WTC11 (cell line): ENCODE measurements around the gene GAB2. TPM values are rescaled to one million over a fixed set of nuclear protein-coding genes. Genes with fewer than 3 reads are reported as not detected.

Experiments
- ATAC-seq: fragments of 200-7000 bp; cut with Tn5 transposase; 2 replicates; pipeline ENCODE4 v1.10.0; 2021; ENCODE audit warnings: mild to moderate bottlenecking, moderate library complexity
- CTCF ChIA-PET: fragments of 300-600 bp; sonication (Branson Sonifier 250); formaldehyde crosslinking; loops from one replicate; lab custom pipeline; 2021; ENCODE audit warnings: antibody characterized with exemption; lab: Charles Lee
- POLR2A ChIA-PET: fragments of 350-600 bp; sonication (Branson Sonifier 250); formaldehyde crosslinking; loops from one replicate; lab custom pipeline; 2021; ENCODE audit warnings: antibody characterized with exemption; lab: Charles Lee
- DNase-seq: peaks from one replicate; pipeline ENCODE4 v3.0.0; 2021; ENCODE audit warnings: low spot score
- H3K27ac Mint-ChIP-seq: 2 replicates; pipeline ENCODE4 v1.8.0; 2021; ENCODE audit warnings: mixed read lengths
- H3K27me3 Mint-ChIP-seq: 2 replicates; pipeline ENCODE4 v1.8.0; 2021; ENCODE audit warnings: low read depth, mild to moderate bottlenecking, moderate library complexity, mixed read lengths
- H3K36me3 Mint-ChIP-seq: 2 replicates; pipeline ENCODE4 v1.8.0; 2021; ENCODE audit warnings: mixed read lengths
- H3K4me1 Mint-ChIP-seq: 2 replicates; pipeline ENCODE4 v1.8.0; 2022; ENCODE audit warnings: mixed read lengths
- H3K4me3 Mint-ChIP-seq: 2 replicates; pipeline ENCODE4 v1.8.0; 2021; ENCODE audit warnings: mild to moderate bottlenecking, moderate library complexity, mixed read lengths
- H3K9me3 Mint-ChIP-seq: 2 replicates; pipeline ENCODE4 v1.8.0; 2021; ENCODE audit warnings: mixed read lengths
- AFF4 ChIP-seq: sonication (generic); formaldehyde crosslinking; IDR thresholded peaks from 2 replicates; pipeline ENCODE4 v1.8.1; 2023; ENCODE audit warnings: mild to moderate bottlenecking, missing genetic modification reagents, borderline replicate concordance
- ARID4B ChIP-seq: sonication (generic); formaldehyde crosslinking; IDR thresholded peaks from 2 replicates; pipeline ENCODE4 v1.8.0; 2023; ENCODE audit warnings: missing genetic modification reagents, mild to moderate bottlenecking, borderline replicate concordance
- CREM ChIP-seq: sonication (generic); formaldehyde crosslinking; IDR thresholded peaks from 2 replicates; pipeline ENCODE4 v1.8.1; 2022; ENCODE audit warnings: mild to moderate bottlenecking, missing genetic modification reagents, moderate library complexity
- IRF2 ChIP-seq: sonication (generic); formaldehyde crosslinking; IDR thresholded peaks from 2 replicates; pipeline ENCODE4 v1.8.0; 2022; ENCODE audit warnings: low read depth, missing genetic modification reagents, borderline replicate concordance
- MXD4 ChIP-seq: fragments of 250-450 bp; sonication (Bioruptor Pico); IDR thresholded peaks from 2 replicates; pipeline ENCODE4 v1.8.0; 2021; ENCODE audit warnings: mild to moderate bottlenecking, moderate library complexity, borderline replicate concordance
- NFATC4 ChIP-seq: fragments of 250-450 bp; sonication (Bioruptor Pico); IDR thresholded peaks from 2 replicates; pipeline ENCODE4 v1.9.0; 2021; ENCODE audit warnings: mild to moderate bottlenecking
- NR1H2 ChIP-seq: sonication (generic); formaldehyde crosslinking; IDR thresholded peaks from 2 replicates; pipeline ENCODE4 v1.9.0; 2021; ENCODE audit warnings: mild to moderate bottlenecking, moderate library complexity, missing genetic modification reagents
- PRRX2 ChIP-seq: fragments of 250-450 bp; sonication (Bioruptor Pico); IDR thresholded peaks from 2 replicates; pipeline ENCODE4 v1.8.0; 2021; ENCODE audit warnings: mild to moderate bottlenecking
- RELA ChIP-seq: sonication (generic); formaldehyde crosslinking; IDR thresholded peaks from 2 replicates; pipeline ENCODE4 v1.8.1; 2022; ENCODE audit warnings: missing genetic modification reagents, mild to moderate bottlenecking, borderline replicate concordance
- SMAD4 ChIP-seq: sonication (generic); formaldehyde crosslinking; IDR thresholded peaks from 2 replicates; pipeline ENCODE4 v1.8.0; 2022; ENCODE audit warnings: mild to moderate bottlenecking, missing genetic modification reagents
- TCF7 ChIP-seq: sonication (generic); formaldehyde crosslinking; IDR thresholded peaks from 2 replicates; pipeline ENCODE4 v1.8.0; 2022; ENCODE audit warnings: mild to moderate bottlenecking, low read depth, missing genetic modification reagents, moderate library complexity
- TEAD1 ChIP-seq: sonication (generic); formaldehyde crosslinking; IDR thresholded peaks from 2 replicates; pipeline ENCODE4 v1.8.0; 2022; ENCODE audit warnings: mild to moderate bottlenecking, missing genetic modification reagents
- ZNF416 ChIP-seq: fragments of 250-450 bp; sonication (Bioruptor Pico); IDR thresholded peaks from 2 replicates; pipeline ENCODE4 v1.9.0; 2021; ENCODE audit warnings: mild to moderate bottlenecking, inconsistent platforms
- total RNA-seq: library from RNA; stranded (reverse); gene quantifications from 3 replicates; pipeline ENCODE4 v1.2.3, GENCODE V29; 2021
- TF ChIP-seq, protein P1 (sequence below): fragments of 250-450 bp; sonication (Bioruptor Pico); IDR thresholded peaks from 2 replicates; pipeline ENCODE4 v1.9.0; 2021; ENCODE audit warnings: mild to moderate bottlenecking
- TF ChIP-seq, protein P2 (sequence below): sonication (generic); formaldehyde crosslinking; IDR thresholded peaks from 2 replicates; pipeline ENCODE4 v1.8.1; 2023; ENCODE audit warnings: mild to moderate bottlenecking, missing genetic modification reagents, moderate library complexity
- TF ChIP-seq, protein P3 (sequence below): sonication (generic); formaldehyde crosslinking; IDR thresholded peaks from 2 replicates; pipeline ENCODE4 v1.8.1; 2022; ENCODE audit warnings: missing genetic modification reagents, borderline replicate concordance
- TF ChIP-seq, protein P4 (sequence below): sonication (generic); formaldehyde crosslinking; IDR thresholded peaks from 2 replicates; pipeline ENCODE4 v1.8.0; 2022; ENCODE audit warnings: mild to moderate bottlenecking, missing genetic modification reagents

The GAB2 gene
- total RNA-seq, 1 experiment from 2014 or later, result 10.6 TPM

GRCh38 chr11:78251083-78251775 is 166.4 kb downstream of the GAB2 start:
- Mint-ChIP-seq H3K9me3 (peaks cover 1% of the 10 kb centered on the region; the same call in 1 of the 2 replicates), H3K27ac (no peak overlapping the region), H3K27me3 (no peaks in the 10 kb centered on the region), H3K4me3 (no peak overlapping the region), H3K36me3 (0 out of 2 replicates have a peak, but pooled peaks cover under 1% of the 10 kb centered on the region), H3K4me1 (no peaks in the 10 kb centered on the region)
- no peak for TF ChIP-seq SMAD4
- TF ChIP-seq, protein P1, sequence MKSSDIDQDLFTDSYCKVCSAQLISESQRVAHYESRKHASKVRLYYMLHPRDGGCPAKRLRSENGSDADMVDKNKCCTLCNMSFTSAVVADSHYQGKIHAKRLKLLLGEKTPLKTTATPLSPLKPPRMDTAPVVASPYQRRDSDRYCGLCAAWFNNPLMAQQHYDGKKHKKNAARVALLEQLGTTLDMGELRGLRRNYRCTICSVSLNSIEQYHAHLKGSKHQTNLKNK, result no peak
- TF ChIP-seq, protein P2, sequence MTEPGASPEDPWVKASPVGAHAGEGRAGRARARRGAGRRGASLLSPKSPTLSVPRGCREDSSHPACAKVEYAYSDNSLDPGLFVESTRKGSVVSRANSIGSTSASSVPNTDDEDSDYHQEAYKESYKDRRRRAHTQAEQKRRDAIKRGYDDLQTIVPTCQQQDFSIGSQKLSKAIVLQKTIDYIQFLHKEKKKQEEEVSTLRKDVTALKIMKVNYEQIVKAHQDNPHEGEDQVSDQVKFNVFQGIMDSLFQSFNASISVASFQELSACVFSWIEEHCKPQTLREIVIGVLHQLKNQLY (CRISPR knock-in tag), result no peak
- TF ChIP-seq ZNF416 (CRISPR knock-in tag), result no peak
- TF ChIP-seq CREM, result no peak
- TF ChIP-seq, protein P3, sequence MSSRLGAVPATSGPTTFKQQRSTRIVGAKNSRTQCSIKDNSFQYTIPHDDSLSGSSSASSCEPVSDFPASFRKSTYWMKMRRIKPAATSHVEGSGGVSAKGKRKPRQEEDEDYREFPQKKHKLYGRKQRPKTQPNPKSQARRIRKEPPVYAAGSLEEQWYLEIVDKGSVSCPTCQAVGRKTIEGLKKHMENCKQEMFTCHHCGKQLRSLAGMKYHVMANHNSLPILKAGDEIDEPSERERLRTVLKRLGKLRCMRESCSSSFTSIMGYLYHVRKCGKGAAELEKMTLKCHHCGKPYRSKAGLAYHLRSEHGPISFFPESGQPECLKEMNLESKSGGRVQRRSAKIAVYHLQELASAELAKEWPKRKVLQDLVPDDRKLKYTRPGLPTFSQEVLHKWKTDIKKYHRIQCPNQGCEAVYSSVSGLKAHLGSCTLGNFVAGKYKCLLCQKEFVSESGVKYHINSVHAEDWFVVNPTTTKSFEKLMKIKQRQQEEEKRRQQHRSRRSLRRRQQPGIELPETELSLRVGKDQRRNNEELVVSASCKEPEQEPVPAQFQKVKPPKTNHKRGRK (CRISPR knock-in tag), result no peak
- no peak for TF ChIP-seq NR1H2 (CRISPR knock-in tag)
- TF ChIP-seq TCF7, result no peak
- no peak for TF ChIP-seq AFF4 (CRISPR knock-in tag)
- TF ChIP-seq TEAD1 (CRISPR knock-in tag), result no peak
- no peak for TF ChIP-seq ARID4B (CRISPR knock-in tag)
- TF ChIP-seq PRRX2 (CRISPR knock-in tag), result no peak
- TF ChIP-seq, protein P4, sequence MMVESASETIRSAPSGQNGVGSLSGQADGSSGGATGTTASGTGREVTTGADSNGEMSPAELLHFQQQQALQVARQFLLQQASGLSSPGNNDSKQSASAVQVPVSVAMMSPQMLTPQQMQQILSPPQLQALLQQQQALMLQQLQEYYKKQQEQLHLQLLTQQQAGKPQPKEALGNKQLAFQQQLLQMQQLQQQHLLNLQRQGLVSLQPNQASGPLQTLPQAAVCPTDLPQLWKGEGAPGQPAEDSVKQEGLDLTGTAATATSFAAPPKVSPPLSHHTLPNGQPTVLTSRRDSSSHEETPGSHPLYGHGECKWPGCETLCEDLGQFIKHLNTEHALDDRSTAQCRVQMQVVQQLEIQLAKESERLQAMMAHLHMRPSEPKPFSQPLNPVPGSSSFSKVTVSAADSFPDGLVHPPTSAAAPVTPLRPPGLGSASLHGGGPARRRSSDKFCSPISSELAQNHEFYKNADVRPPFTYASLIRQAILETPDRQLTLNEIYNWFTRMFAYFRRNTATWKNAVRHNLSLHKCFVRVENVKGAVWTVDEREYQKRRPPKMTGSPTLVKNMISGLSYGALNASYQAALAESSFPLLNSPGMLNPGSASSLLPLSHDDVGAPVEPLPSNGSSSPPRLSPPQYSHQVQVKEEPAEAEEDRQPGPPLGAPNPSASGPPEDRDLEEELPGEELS, result no peak
- no peak for TF ChIP-seq IRF2 (CRISPR knock-in tag)
- no peak for TF ChIP-seq NFATC4 (CRISPR knock-in tag)
- no peak for TF ChIP-seq RELA (CRISPR knock-in tag)
- TF ChIP-seq MXD4 (CRISPR knock-in tag), result no peak
- DNase-seq, result no peak
- no peak for ATAC-seq
- CTCF ChIA-PET, result interaction anchor here (1.2 kb wide), 1 partner anchor 10 kb away, joined by 3 read pairs; no protein-coding TSS in a partner anchor
- POLR2A ChIA-PET, result no interaction called here
